ENCODE measurements around the gene PRKAG2. TPM values are rescaled to one million over a fixed set of nuclear protein-coding genes. Genes with fewer than 3 reads are reported as not detected.

The PRKAG2 gene
- total RNA-seq, 1 donor = 21.2 TPM

- no peak overlapping the region for H3K4me3 ChIP-seq (ENCODE audit: low read depth, low read length)
- DNase-seq (ENCODE audit: low read depth) = no peak
- no peak for TF ChIP-seq CTCF (IDR thresholded peaks at IDR 0.05; ENCODE audit: insufficient read depth, low read depth, low read length)
These were observed 42.5 kb downstream of the PRKAG2 start for GRCh38 chr7:151834271-151835035.

GRCh38 chr7:151833691-151834090 lies 43.2 kb downstream of the PRKAG2 start:
- no peak overlapping the region for H3K4me3 ChIP-seq (ENCODE audit: low read depth, low read length)
- TF ChIP-seq CTCF (IDR thresholded peaks at IDR 0.05; ENCODE audit: insufficient read depth, low read depth, low read length) = no peak
- DNase-seq (ENCODE audit: low read depth) = no peak

- no peak overlapping the region for H3K4me3 ChIP-seq (ENCODE audit: low read depth, low read length)
- no peak for DNase-seq (ENCODE audit: low read depth)
- TF ChIP-seq CTCF (IDR thresholded peaks at IDR 0.05; ENCODE audit: insufficient read depth, low read depth, low read length) = no peak
These were observed 43.7 kb downstream of the PRKAG2 start for GRCh38 chr7:151833213-151833651.

DNA sequence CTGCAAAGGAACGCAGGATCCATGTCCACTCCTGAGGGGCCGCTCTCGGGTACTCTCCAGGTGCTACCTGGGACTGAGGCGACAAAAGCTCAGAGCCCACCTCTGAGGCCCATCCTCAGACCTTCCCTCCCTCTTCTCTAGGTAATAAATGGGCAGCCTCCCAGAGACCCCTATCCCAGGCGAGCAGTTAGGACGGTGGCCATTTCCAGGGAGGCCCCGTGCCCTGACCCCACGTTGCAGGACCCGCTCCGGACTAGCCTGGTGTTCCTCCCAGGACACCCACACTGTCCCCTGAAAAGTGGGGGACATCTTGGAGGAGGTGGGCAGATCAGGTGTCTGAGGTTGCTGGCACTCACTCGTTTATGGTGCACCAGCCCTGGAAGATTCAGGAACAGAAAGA lies 44.3 kb downstream of the PRKAG2 start:
- no peak for TF ChIP-seq CTCF (IDR thresholded peaks at IDR 0.05; ENCODE audit: insufficient read depth, low read depth, low read length)
- no peak overlapping the region for H3K4me3 ChIP-seq (ENCODE audit: low read depth, low read length)
- no peak for DNase-seq (ENCODE audit: low read depth)

DNA sequence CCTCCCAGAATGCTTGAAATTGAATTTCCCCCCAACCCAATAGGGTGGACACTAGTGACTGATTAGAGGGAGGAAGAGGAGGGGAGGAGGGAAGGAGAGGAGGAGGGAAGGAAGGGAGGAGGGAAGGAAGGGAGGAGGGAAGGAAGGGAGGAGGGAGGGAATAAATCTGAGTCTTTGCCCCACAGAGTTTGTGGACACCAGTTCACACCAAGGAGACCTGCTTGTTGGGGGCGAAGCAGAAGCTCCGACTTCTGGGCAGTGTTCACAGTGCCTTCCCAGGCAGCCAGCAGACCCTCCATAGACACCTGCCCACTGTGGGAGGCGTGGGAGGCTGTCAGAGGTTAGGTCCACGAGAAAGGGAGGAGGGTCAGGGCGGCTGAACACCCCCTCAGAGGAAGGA lies 44.8 kb downstream of the PRKAG2 start:
- H3K4me3 ChIP-seq (ENCODE audit: low read depth, low read length) = no peak overlapping the region
- no peak for DNase-seq (ENCODE audit: low read depth)
- no peak for TF ChIP-seq CTCF (IDR thresholded peaks at IDR 0.05; ENCODE audit: insufficient read depth, low read depth, low read length)

- H3K4me3 ChIP-seq (ENCODE audit: low read depth, low read length) = no peak overlapping the region
- DNase-seq (ENCODE audit: low read depth) = no peak
- TF ChIP-seq CTCF (IDR thresholded peaks at IDR 0.05; ENCODE audit: insufficient read depth, low read depth, low read length) = no peak
These were observed 45.3 kb downstream of the PRKAG2 start for GRCh38 chr7:151831606-151832005.

Measured in fibroblast of villous mesenchyme (primary cell).